ENCODE measurements around the gene EEF1AKMT3.
A peak's percentile ranks its signal among the peaks of the same experiment; 100 is the strongest.
"Not testable (repeated sequence)": the region's sequence is repeated elsewhere in the genome, so short reads cannot be mapped to it uniquely, and the experiment has no call there.

EEF1AKMT3 gene

DNA sequence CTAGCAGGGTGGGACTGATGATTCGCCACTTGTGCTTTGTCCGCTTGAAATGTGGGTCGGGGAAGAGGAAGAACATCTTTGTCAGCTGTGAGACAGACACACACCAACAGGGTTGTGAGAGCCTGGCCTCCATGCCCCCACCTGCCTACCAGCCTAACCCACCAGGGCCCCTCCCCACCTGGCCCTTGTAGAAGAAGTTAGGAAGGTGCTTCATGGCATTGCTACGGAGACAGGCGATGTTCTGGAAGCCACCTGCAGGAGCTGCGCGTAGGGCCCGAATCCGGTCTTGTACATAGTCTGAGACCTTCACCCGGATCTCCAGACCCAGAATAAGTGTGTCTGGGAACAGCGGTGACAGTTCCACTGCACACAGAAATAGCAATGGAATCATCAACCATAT lies 2.8 kb upstream of the EEF1AKMT3 start:
- no peak for DNase-seq (ENCODE audit: low read depth)
- no peak for TF ChIP-seq CTCF (conservative IDR thresholded peaks at IDR 0.05; ENCODE audit: low read length)

DNA sequence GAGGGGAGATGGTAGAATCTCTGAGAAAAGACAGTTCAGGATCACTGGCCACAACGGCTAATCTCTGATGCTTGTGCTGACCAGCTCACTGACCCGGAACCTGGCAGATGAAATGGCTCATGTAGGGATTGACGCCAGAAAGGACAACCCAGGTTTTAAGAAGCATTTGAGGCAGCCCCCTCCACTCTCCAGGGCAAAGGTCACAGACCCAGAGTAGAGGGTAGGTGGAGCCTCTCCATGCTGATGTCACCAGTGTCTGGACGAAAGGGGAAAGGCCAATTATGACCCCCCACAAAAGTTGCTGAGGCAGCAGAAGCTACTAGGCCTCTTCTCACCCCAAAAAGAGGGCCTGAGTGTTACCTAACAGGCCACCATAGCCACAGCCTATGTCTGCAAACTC lies 1.7 kb upstream of the EEF1AKMT3 start:
- TF ChIP-seq CTCF (conservative IDR thresholded peaks at IDR 0.05; ENCODE audit: low read length): no peak
- H3K4me3 ChIP-seq (ENCODE audit: low read length): no peak overlapping the region

More for the DNA sequence above, 2.8 kb upstream of the EEF1AKMT3 start:
- H3K4me3 ChIP-seq (ENCODE audit: low read length): no peak overlapping the region

GRCh38 chr12:57771236-57771872 lies 1.1 kb upstream of the EEF1AKMT3 start:
- DNase-seq (ENCODE audit: low read depth): peak; percentile 85
- no peak for TF ChIP-seq CTCF (conservative IDR thresholded peaks at IDR 0.05; ENCODE audit: low read length)
- H3K4me3 ChIP-seq (ENCODE audit: low read length): peak overlapping the region; percentile 99

More for the DNA sequence above, 1.7 kb upstream of the EEF1AKMT3 start:
- DNase-seq (ENCODE audit: low read depth): no peak

- peak within 1 kb of the TSS; percentile 99 for H3K4me3 ChIP-seq (ENCODE audit: low read length)
- TF ChIP-seq CTCF (conservative IDR thresholded peaks at IDR 0.05; ENCODE audit: low read length): no peak
- peak; percentile 94 for DNase-seq (ENCODE audit: low read depth)
Measured at GRCh38 chr12:57771873-57772428, 463 bp upstream of the EEF1AKMT3 start, which contains the start of gene METTL1. Gene METTL1 (minus strand): TSS chr12:57772105. CDS start chr12:57772083, 22 bp downstream.

DNA sequence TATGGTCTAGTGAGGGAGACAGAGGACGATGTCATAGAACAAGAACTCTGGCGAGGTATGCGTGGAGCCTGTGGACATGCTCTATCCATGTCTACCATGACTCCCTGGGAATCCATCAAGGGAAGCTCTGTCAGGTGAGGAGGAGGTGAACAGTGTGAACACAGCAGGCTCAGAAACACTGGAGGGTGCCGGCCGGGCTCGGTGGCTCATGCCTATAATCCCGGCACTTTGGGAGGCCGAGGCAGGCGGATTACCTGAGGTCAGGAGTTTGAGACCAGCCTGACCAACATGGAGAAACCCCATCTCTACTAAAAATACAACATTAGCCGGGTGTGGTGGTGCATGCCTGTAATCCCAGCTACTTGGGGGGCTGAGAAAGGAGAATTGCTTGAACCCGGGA lies 2.2 kb downstream of the EEF1AKMT3 start:
- DNase-seq (ENCODE audit: low read depth); H3K4me3 ChIP-seq (ENCODE audit: low read length): not testable (repeated sequence)

- H3K4me3 ChIP-seq (ENCODE audit: low read length): no peak overlapping the region
- no peak for TF ChIP-seq CTCF (conservative IDR thresholded peaks at IDR 0.05; ENCODE audit: low read length)
- DNase-seq (ENCODE audit: low read depth): no peak
Measured at GRCh38 chr12:57775044-57775443, 2.6 kb downstream of the EEF1AKMT3 start.

GRCh38 chr12:57775563-57776246 lies 3.3 kb downstream of the EEF1AKMT3 start:
- no peak for DNase-seq (ENCODE audit: low read depth)
- peak; percentile 3; the same call in 1 of the 2 replicates for TF ChIP-seq CTCF (conservative IDR thresholded peaks at IDR 0.05; ENCODE audit: low read length)
- H3K4me3 ChIP-seq (ENCODE audit: low read length): no peak overlapping the region

Measured in AG10803 (cell line).